Spleen (tissue), 7 donors: ENCODE data around the gene KRR1.

Source experiments
- CTCF ChIP-seq, 11 experiments: fragments of 200-600 bp in 7 of 11; fragments of 450-650 bp in 4 of 11; sonication (generic) in 4 of 11; IDR thresholded peaks in 8 of 11; conservative IDR thresholded peaks in 3 of 11; 1 replicate in 7 of 11; 2 replicates in 4 of 11; pipeline versions ENCODE4 v1.4.0 to v1.8.0; 2016 to 2021; ENCODE audit warnings: antibody characterized with exemption in 11 of 11, inconsistent platforms in 4 of 11, mild to moderate bottlenecking in 1 of 11
- POLR2A ChIP-seq, 3 donors: fragments of 450-650 bp; IDR thresholded peaks; one replicate each; pipeline ENCODE4 v1.5.1; 2017; ENCODE audit warnings: antibody characterized with exemption in 3 of 3, mild to moderate bottlenecking in 1 of 3
- donor health status: DM: no; HTN: no; CAD: no; lungs with moderate emphysema.
- donor health status: DM: no; HTN: no; CAD: no.
- donor health status: DM: no; HTN: no; CAD: no.

GRCh38 chr12:75545636-75546035, 34.2 kb upstream of the KRR1 start:
- TF ChIP-seq CTCF (IDR thresholded peaks at IDR 0.05 in 8 of 11, conservative IDR thresholded peaks at IDR 0.05 in 3 of 11) (no peak), POLR2A (IDR thresholded peaks at IDR 0.05) (no peak)
